ENCODE results near the gene HIF1A.
"Not testable (repeated sequence)": the region's sequence is repeated elsewhere in the genome, so short reads cannot be mapped to it uniquely, and the experiment has no call there.

HIF1A gene

DNA sequence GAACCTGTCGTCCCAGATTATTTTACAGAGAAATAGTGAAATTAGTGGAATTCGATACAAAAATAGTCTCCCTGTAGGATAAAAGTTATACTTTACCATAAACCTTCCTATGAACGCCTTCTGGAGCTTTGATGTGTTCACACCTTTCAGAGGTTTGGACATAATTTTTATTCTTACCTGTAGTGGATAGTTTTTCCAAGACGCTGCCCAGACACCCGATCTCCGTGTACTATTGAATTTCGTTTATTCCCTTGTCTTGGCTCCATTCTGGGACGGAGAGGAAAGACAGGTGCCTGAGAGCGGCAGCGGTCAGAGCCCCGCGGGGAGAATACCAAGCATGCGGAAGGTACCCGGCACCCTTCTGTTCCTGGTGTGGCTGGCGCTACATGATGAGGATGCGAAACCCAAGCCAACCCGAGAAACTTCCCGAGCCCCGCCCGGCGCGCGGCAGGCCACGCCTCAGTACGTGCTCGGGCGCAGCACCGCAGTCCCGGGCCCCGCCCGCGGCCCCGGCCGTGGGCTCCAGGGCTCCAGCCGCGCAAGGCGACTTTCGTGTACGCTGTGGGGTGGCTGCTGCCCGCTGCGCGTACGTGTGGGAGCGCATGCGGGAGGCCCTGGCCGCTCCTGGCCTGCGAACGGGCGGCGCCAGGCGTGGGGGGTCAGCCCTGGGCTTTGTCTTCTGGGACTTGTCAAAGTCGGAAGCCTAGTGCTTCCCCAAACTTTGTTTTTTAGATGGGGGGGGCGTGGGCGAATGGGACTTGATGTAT is 55.6 kb downstream of the HIF1A start:
- peak; percentile 77 to 78 for DNase-seq

GRCh38 chr14:61751475-61751989 is 56.2 kb downstream of the HIF1A start:
- DNase-seq: peak in 1 of 2 experiments; percentile 35

GRCh38 chr14:61752626-61753025 is 57.3 kb downstream of the HIF1A start:
- DNase-seq: peak; percentile 20 to 26

DNA sequence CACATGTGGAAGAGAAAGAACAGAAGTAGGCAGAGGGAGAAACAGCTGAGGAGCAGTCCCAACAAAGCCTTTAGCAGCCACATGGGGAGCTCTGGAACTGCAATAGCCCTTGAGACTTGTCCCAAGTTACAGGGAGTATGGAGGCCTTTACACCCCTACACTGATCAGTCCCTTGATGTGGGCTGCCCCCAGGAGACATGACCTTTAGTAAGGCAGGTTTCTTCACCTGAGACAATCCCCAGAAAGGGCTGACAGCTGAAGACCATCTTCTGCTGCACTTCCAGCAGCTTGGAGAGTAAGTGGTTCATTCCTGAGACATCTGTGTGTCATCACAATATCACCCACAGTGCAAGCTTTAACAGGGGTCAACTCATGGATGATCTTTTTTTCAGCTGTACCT is 58.3 kb downstream of the HIF1A start:
- DNase-seq: peak in 1 of 2 experiments; percentile 20

- DNase-seq: no peak
These were observed 59.5 kb downstream of the HIF1A start for GRCh38 chr14:61754627-61755381.

DNA sequence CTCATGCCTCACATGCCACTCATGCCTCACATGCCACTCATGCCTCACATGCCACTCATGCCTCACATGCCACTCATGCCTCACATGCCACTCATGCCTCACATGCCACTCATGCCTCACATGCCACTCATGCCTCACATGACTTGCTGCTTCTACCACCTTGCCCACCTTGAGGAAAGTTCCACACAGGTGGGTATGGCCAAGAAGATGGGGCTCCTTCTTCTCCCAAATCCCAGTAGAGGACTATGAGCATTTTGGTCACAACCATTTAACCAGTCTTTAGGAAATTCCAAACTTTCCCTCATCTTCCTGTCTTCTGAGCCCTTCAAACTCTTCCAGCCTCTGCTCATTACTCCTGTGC is 60.0 kb downstream of the HIF1A start:
- not testable (repeated sequence) for DNase-seq

DNA sequence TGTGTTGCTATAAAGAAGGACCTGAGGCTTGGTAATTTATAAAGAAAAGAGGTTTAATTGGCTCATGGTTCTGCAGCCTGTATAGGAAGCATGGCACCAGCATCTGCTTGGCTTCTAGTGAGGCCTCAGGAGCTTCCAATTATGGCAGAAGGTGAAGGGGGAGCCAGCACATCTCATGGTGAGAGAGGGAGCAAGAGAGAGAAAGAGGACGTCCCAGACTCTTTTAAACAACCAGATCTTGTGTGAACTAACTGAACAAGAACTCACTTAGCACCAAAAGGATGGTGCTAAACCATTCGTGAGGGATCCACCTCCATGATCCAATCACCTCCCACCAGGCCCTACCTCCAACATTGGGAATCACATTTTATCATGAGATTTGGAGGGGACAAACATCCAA is 60.8 kb downstream of the HIF1A start:
- no peak for DNase-seq

DNA sequence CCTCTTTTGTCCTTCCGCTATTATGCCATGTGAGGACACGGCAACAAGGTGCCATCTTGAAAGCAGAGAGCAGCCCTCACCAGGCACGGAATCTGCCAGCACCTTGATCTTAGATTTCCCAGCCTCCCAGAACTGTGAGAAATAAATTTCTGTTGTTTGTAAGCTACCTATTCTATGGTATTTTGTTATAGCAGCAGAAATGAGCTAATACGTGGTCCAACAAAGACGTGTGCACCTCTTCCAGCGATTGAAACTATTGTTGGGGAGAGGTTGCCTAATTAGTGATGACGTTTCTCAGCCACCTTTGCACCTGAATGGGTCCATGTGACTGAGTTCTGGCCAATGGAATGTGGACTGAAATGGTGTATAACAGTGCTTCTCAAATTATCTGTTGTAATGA is 64.6 kb downstream of the HIF1A start:
- no peak for DNase-seq

- no peak for DNase-seq
These were observed 66.2 kb downstream of the HIF1A start for GRCh38 chr14:61761557-61761956.

DNA sequence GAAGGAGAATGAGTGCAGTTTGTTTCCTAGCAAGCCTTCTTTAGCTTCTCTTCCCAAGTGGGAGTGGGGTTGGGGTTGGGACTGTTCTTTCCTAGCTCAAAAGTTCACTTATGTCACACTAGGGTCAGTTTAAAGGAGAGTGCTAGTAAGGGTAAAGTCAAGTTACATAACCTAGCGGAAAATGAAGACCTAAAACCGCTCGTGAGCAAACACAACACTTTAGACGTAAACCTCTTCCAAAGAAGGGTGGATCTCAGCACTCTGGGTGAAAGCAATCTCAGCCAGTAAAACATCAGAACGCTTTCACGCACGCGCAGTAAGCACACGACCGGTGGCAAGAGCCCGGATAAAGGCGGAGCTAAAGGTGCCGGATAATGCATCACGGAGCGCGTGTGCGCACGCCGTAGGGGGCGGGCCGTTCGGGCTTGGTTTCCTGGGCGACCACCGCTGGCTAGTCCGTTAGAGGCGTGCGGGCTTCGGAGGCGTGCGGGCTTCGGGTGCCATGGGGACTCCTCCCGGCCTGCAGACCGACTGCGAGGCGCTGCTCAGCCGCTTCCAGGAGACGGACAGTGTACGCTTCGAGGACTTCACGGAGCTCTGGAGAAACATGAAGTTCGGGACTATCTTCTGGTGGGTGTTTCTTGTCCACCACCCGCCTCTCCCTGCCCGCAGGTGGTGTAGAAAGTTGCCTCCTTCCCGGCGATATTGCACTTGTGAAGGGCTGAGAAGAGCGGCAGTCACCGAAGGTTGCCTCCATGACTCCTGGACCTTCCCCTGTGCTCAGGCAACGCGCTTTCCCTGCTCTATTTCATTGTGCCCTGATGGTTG is 66.9 kb downstream of the HIF1A start, which contains the start of gene SNAPC1:
SNAPC1 (plus strand) TSS at position 462 of the 828 bp plus-strand sequence; CDS start at position 503, 41 bp downstream.
- DNase-seq: peak; percentile 98 to 99

GRCh38 chr14:61764342-61765122 is 69.2 kb downstream of the HIF1A start:
- DNase-seq: no peak

- DNase-seq: no peak
These were observed 70.1 kb downstream of the HIF1A start for GRCh38 chr14:61765225-61765943.

DNA sequence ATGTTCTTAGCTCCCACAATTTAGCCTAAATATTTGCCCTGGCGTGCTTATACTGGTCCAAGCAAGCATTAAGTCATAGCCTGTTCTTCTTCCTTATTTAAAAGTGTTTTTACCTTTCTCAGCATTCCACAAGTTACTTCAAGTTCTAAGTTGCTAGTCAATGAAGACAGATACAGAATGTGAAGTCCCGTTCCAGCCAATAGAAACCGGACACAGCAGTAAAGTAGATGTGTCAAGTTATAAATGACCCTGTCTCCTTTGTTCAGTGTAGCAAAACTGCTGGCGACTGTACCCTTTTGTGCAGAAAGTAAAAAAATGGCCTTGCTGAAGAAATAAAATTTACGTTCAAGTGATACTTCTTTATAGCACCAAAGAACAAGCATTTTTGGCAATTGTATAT is 70.8 kb downstream of the HIF1A start:
- no peak for DNase-seq

GRCh38 chr14:61768240-61768639 is 72.9 kb downstream of the HIF1A start:
- DNase-seq: no peak

DNA sequence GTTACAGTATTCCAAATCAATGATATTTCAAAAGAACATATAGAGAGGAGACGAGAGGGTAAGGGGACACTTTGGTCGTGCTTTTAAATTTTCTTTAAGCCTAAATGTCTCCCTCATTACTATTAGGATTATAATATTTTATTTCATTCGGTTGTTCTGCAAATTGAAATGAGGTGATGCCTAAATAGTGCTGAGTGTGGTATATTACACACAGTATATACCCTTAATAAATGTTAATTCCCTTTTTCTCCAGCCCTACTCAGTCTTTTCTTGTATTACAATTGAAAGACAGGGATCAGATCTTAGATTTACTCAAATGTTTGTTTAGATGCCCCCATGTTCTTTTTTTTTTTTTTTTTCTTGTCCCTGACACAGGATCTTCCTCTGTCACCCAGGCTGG is 74.6 kb downstream of the HIF1A start:
- DNase-seq: no peak

DNA sequence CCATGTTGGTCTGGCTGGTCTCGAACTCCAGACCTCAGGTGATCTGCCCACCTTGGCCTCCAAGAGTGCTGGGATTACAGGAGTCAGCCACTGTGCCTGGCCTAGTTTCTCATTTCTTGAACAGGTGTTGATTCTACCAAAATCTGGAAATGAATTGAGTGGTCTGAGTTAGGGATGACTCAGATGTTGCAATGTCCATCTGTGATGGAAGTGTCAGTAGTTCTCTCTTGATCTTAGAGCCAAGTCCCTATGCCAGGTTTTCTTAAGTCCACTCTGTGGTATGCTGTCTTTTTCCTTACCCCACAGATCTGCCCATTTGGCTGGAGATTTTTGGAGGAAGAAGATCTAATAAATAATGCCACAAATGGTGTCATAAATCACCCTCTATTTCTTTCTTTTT is 79.5 kb downstream of the HIF1A start:
- DNase-seq: no peak

- DNase-seq: no peak
These were observed 84.8 kb downstream of the HIF1A start for GRCh38 chr14:61780125-61780524.

- DNase-seq: no peak
These were observed 102.0 kb downstream of the HIF1A start for GRCh38 chr14:61797309-61797708.
